GM18502 (cell line): ENCODE results near the gene TMEM132D.
"Not testable (repeated sequence)": the region's sequence is repeated elsewhere in the genome, so short reads cannot be mapped to it uniquely, and the experiment has no call there.

ENCODE experiments used
- ATAC-seq: cut with Tn5 transposase; IDR thresholded peaks from one replicate; pipeline ENCODE4 v1.9.1; 2021; ENCODE audit warnings: mild to moderate bottlenecking; ENCODE audit not compliant: unreplicated experiment, poor library complexity

Gene TMEM132D

DNA sequence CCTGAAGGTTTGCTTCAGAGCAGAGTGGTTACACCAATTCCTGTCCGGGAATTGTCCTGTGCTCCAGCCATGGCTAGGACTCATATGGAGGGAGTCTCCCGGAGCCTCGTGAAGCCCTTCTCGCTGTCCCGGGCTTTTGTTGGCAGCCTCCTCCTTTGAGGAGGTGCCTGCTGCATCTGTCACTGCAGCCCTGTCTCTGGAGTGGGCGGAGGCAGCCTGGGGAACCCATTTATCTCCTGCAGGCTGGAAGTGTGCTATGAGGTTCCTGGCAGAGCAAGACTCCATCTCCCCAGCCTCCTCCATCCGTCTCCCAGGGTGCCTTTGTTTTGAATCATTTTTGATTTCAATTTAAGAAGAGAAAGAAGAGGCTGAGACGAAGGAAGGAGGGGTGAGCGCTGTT lies 695.3 kb downstream of the TMEM132D start:
- ATAC-seq: no peak

DNA sequence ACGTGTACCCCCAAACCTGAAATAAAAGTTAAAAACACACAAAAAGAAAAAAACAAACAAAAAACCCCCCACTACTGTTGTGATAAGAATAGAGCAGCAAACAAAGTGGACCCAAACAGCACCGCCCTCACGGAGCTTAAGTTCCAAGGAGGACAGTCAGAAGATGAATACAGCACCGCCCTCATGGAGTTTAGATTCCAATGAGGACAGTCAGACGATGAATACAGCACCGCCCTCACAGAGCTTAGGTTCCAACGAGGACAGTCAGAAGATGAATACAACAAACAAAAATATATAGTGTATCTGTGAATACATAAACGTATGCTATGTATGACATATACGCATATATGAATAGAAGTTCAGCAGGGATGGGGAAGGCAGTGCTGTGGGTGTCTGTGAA lies 696.7 kb downstream of the TMEM132D start:
- no peak for ATAC-seq

DNA sequence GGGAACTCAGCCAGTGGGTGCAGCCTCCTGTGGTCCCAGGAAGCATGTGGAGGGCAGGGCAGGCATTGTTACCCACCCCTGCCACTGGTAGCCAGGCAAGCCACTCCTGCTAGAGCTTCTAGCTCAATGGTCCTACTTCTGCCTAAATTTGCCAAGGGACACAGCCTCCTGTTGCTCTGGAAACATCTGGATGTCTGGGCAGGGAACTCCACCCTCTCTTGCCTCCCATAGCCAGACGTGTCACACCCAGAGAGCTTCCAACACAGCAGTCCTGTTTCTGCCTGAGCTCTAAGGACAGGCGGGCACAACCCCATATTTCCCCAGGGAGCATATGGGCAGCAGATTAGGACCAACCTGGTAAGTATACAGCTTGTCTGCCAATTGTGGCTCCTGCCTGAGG lies 700.4 kb downstream of the TMEM132D start:
- no peak for ATAC-seq

DNA sequence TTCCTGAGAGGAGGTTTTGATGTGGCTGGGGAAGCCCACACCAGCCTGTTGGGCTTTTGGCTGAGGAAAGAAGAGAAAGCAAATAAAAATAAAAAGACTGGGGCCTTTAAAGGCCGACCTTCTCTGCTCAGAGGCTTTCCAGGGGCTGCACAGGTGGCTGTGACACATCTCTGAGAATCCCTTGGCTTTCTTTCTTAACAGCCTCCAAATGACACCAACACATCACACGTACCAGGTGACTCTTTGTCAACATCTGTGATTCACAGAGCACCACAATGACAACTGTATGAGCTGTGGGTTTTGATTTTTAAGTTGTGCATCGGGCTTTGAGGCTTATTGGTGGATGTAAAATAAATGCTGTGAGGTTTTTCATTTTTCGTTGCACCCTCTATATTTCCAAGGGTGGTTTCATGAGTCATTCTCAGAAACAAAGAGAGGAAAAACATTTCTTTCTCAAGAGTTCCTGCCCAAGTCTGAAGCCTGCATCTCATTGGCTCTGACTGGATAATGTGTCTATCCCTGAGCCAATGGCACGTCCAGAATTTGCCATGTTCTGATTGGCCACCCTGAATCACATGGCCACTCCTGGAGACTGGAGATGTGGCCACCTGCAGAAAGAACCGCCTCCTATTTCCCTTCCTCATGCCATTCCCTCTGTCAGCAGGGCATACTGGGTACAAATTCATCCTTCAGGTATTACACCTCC lies 701.6 kb downstream of the TMEM132D start:
- ATAC-seq: no peak

DNA sequence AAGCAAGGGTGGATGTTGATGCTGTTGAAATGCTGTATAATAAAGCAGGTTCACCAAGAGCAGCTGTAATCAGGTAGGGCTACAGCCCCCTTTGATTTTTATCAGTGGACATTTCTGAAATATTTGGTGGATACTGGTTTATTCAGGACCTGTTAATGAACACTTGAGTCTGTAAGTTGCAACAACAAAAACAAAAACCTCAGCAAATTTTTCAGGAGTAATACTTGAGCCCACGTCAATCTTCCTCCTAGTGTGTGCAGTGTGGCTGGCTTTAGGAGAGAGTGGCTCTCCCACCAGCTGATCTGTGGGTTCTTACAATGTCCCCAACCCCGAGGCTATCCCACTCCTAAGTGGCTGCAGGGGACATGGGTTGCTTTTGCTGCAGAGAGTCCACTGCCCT lies 702.8 kb downstream of the TMEM132D start:
- ATAC-seq: no peak

DNA sequence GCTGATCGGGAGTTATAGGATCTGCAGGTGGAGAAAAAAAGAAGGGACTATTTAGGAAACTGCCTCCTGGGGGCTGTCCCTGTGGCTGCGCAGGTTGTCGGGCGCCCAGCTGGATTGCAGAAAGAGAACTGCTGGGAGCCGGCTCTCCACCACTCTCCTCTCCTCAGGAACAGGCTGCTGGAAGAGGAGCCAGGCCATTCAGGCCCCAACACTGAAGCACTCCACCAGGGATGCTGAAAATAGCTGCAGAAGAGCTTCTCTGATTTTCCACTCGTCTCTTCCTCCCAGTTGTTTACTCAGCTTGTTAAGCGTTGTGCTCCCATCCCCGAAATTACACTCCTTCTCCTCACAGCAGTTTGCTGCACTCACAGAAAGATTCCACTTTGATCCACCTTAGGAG lies 703.2 kb downstream of the TMEM132D start:
- no peak for ATAC-seq

DNA sequence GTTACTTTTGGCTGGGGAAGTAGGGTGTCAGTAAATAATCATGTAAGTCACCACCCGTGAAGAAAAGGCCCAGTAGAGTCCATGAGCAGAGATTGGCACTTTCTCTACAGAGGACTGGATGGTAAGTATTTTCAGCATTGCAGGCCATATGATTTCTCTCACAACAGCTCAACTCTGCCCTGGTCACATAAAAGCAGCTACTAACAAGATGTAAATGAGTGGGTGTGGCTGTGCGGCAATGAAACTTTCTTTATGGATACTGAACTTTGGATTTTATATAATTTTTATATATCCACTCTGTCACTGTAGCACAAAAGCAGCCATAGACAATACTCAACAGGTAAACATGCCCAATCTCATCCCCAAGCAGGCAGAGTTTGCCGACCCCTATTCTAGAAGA lies 706.9 kb downstream of the TMEM132D start:
- no peak for ATAC-seq

DNA sequence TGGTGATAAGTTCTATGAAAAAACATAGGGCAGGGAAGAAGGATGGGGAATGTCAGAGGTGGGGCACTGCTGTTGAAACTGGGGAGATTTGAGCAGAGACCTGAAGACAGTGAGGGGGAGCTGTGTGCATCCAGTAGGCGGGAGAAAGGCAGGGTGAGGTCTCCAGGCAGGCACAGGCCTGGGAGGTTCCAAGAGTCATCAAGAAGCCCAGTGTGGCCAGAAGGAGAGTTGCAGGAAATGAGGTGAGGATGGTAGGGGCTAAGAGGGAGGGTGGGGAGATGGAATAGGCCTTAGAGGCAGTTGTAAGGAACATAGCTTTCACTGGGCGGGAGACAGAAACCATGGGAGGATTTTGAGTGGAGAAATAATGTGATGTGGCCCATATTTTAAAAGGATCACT lies 708.7 kb downstream of the TMEM132D start:
- ATAC-seq: no peak

DNA sequence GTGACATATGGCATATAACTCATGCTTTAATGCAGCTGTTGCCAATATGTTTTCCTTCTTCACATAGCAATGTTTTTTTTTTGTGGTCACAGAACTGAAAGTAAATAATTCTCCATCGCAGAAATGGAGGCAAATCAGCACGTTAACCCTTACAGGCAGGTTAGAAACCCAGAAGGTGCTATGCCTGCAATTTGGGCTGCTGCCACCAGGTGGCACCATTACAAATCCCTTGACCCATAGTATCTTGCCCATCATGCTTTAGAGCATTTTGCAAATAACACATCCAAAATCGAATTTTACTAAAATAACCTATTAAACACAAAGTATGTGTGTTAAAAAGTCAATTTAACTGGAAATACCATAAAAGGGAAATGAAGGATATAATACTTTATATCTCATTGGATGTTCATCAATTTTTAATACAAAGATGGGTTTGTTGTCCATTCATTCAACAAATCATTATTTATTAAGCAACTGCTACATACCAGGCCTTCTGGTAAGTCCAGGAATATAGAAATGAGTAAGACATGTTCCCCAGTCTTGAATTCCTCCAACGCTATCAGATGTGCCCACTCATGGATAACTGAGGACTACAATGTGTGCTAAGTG lies 710.5 kb downstream of the TMEM132D start:
- ATAC-seq: no peak

DNA sequence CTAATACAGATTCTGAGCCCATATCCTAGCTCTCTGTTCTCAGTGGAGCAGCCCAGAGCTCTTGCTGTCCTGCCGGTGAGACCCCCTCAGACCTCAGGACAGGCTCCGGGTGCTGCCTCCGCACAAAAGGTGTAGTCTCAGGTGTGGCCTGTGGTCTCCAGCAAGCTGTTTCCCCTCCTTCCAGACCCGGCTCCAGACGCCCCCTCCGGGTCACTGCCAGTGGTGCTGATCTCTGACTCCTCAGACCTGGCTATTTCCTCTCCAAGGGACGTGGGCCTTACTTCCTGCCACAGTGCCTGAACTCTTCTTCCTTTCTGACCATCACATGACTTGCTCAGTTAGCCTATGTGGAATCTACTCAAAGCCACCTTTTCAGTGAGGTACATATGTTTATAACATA lies 713.0 kb downstream of the TMEM132D start:
- ATAC-seq: no peak

DNA sequence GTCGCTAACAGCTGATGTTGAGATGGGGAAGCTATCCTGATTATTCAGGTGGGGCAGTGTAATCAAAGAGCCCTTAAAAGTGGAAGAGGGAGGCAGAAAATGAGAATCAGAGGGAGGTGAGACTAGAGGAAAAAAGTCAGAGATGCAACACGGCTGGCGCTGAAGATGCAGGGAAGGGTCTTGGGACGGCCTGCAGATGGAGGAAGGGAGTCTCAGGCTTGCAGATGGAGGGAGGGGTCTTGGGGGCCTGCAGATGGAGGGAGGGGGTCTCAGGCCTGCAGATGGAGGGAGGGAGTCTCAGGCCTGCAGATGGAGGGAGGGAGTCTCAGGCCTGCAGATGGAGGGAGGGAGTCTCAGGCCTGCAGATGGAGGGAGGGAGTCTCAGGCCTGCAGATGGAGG lies 713.9 kb downstream of the TMEM132D start:
- ATAC-seq: not testable (repeated sequence)

DNA sequence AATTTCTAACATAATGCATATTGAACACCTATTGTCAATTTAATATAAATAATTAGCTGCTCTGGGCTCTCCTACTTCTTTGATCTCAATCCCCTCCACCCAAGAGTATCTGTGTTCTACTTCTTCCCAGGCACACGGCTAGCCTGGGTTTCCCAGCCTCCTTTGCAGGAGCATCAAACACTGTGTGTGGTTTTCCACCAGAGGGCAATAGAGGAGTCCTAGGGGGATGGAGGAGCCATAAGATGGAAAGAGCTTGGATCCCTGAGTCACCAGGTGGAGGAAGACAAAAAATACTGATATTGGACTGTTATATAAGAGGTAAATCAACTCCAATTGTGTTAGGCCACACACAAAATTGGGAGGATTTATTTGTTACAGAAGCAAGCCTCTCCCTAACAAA lies 716.9 kb downstream of the TMEM132D start:
- ATAC-seq: no peak

DNA sequence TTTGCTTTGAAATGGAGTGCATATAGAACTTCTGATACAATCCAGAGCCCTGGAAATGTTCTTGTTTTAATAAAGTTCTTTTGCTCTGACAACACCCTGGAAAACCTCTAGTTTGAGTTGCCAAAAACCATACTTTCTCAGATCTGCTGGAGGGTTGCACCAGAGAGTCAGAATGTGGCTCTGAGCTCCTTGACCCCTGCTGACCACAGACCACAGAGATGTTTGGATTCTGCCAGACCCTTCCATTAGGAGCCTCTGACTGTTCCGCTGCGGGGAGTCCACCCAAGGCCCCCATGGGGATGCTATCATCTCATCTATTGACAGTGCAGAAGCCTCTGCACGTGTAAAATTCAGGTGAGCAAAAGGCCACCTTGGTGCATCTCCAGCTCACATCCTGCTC lies 718.0 kb downstream of the TMEM132D start:
- no peak for ATAC-seq

DNA sequence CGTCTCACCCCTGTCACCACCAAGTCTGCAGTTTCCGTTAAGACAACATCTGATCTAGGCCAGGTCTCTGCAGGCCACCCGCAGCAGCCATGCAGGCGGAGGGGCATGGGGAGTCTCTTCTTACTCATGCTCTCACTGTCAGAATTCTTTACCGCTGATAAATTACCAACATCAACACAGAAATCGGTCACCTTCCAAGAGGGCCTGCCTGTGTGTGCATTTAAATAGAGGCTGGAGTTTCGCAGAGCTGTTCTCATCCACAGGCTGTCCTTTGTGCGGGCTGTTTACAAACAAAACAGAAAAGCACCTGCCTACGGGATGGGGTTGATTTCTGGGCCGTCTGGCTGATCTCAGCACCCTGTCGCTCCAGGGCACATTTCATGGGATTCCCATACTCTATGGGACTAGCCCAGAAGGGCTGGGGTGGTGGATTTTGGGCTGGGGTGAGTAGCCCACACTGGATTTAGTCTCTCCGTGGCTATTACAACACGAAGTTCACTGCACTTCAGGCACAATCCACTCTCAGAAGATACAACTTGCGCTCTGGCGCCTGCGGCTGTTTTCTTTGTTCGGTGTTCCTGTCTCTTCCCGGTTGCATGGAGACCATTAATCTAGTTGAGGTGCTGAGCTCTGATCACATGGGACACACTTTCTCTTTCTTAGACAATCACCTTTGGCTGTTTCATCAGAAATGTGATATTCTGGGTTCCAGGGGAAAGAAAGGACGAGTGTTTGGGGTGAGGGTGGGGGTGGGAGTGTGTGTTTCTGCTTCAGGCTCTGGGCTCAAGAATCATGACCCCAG lies 719.5 kb downstream of the TMEM132D start:
- ATAC-seq: no peak

DNA sequence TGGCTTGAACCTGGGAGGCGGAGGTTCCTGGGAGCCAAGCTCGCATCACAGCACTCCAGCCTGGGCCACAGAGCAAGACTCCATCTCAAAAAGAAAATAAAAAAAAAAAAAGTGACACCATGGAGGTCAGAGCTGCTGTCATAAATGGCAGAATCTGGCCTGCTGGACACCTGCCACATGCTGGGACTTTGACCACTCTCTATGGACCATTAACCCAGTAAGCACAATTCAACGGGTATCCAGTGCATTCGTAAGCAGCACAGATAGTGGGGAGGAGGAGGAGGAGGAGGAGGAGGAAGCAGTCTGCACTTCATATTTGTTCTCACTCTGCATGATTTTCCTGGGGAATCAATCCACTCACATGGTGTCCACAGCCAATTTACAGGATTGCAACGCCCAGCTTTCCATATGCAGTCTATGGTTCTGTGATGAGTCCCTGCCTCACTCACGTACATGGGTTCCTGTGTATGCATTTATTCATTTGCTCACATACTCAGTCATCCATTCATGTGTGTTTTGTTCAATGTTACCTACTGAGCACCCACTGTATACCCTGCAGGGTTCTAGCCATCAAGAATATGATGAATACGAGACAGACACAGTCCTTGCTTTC lies 723.8 kb downstream of the TMEM132D start:
- ATAC-seq: no peak

DNA sequence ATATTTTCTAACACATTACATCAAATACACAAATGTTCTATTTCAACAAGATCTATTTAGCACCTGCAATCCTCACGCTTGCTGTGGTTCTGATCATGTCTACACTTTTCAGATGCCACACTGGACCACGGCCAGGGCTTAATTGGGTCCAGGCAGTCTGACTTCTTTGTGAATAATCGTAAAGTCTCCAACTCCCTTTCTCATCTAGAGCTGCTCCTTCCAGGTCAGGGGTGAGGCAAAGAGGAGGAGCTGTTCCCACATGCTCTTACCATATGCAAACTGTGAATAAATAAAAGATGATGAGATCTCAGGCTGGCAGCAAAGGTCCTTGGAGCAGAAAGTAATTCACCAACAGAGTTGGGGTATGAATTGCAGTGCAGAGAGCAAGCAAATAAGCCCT lies 733.9 kb downstream of the TMEM132D start:
- ATAC-seq: no peak

DNA sequence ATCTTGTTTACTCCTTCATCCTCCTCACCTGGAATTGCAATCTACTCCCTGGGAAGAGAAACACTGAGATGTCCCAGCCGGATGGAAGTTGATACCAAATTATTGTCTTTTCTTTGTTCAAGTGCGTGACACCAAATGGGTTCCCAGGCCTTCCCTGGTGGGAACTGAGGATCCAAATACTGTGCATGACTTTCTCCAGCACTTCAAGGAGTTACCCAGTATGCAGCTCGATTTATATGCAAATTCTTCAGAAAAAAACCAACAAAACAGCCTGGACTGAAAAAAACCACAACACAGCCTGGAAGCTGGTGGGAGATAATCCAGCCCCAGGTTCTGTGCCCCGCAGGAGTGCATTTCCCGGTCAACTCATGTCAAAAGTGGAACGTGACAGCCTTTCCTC lies 740.0 kb downstream of the TMEM132D start:
- no peak for ATAC-seq

DNA sequence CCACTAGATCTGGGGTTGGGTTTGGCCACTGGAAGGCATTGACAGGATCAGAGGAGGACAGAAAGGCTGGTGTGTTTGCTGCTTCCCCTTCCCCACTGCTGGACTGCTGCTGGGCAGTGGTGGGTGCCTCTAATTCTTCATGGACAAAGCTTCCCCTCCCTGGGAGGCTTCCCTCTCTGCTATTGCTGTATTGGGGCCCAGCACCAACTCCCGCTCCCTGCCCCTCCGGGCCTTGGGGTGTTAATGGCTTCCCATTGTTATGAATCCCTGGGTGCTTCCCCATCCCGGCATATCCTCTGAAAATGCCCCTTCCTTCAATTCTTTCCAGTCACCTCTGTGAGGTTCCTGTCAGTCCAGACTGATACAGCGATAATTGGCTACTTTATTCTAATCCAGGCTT lies 740.4 kb downstream of the TMEM132D start:
- no peak for ATAC-seq

DNA sequence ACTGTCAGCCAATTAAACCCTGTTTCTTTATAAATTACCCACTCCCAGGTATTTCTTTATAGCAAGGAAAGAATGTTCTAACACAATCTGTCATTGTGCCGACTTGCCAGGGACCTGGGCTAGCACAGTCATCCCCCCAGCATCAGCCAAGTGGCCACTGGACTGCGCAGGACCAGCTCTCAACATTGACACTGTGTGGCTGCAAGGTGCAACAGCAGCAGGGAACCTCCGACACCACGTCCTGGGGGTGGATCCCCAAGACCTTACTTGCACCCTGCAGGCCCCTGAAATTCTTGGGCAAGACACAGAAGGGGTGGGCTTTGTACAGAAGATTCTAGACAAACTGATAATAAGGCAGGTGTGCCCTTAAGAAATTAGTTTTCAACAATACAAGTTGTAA lies 741.0 kb downstream of the TMEM132D start:
- ATAC-seq: no peak

DNA sequence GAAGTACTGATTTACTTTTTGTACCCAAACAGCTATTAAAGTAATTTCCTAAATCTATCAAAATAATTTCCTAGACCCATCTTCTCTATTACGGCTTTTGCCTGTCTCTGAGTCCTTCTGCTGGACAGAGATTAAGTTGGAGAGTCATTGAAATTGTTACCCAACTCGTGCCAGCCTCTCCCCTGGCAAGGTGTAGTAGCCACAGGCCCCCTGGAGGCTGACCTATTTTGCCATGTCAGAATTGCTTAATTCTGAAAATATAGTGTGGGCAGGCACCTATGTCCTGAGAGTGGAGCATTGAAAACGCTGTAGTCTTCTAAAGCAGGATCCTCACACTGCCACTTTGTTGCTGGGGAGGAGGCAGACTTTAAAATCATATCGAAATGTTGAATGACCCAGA lies 742.3 kb downstream of the TMEM132D start:
- ATAC-seq: no peak

DNA sequence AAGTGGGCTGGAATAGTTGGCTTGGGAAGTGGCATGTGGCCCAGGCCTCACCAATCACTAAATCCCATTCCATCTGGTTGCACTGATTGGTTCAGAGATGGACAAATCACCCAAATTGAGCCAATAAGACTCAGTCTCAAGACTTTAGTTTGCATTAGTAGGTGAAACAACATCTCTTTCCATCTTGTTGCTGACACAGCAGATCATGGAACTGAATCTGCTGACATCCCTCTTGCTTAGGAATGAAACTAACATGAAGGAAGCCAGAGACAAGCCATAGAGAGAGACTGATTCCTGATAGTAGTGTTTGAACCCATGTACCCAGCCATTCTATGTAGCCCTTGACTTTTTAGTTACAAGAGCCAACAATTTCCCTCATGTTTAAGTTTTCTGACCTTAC lies 743.5 kb downstream of the TMEM132D start:
- ATAC-seq: no peak
